Activated T-cell treated with anti-CD3 and anti-CD28 coated beads, Interleukin-2, amount 50 U/mL, for 1 hour (primary cell): ENCODE measurements around the gene POU4F2.

Experiments used
- DNase-seq: peaks from one replicate; pipeline ENCODE4 v3.0.0-alpha.2; 2020

POU4F2 gene

GRCh38 chr4:146638786-146639505, at the start of gene POU4F2:
Gene POU4F2, plus strand, starts transcription at chr4:146638893. Its CDS starts 248 bp downstream, at chr4:146639141.
- DNase-seq = no peak

- no peak for DNase-seq
These were observed 47.9 kb upstream of the POU4F2 start for GRCh38 chr4:146590801-146591200.

GRCh38 chr4:146592019-146592418, 46.7 kb upstream of the POU4F2 start:
- no peak for DNase-seq

DNA sequence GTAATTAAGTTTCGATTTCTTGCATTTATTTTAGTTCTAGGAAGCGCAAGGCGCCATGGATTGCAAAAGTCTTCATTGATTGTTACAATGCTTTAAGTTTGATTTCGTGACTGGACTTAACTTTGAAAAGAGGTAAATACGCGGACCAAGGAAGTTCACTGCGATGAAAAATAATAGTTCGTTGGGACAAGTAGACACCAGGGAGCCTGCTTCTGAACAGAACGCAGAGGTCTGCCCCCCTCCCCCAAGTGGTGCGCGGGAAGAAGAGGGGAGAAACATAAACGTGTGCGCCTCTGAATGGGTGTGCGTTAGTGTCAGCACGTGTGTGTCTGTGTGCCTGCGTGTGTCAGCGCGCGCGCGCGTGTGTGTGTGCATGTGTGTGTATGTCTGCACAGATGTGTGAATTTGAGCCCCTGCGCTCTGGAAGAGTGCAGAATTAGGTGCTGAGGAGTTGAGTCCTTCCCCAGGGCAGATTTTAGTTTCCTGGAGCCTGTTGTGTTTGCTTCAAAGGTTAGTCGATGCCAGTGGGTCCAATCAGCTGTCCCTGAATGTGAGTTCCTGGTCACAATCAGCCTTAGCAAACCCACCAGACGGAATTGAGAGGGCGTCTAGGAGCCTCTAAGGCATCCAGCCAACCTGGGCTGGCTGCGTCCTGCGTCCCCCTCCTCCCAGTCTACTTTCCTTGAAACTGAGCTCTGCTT, 5.8 kb upstream of the POU4F2 start:
- DNase-seq = no peak

DNA sequence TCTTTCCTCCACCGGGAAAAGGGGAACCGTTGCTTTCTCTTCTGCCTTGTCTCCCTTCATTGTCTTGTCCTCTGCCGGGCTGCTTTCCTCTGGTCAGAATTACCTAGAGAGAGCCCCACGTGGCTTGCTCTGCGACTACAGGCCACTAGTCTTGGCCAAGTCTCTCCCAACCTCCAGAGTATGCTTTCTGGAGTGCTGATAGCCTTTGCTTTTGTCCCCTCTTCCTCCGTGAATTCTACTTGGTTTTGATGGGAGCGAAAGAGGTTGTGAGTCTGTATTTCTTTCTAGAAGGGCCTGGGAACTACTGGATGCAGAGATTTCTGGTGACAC, 5.3 kb upstream of the POU4F2 start:
- no peak for DNase-seq

DNA sequence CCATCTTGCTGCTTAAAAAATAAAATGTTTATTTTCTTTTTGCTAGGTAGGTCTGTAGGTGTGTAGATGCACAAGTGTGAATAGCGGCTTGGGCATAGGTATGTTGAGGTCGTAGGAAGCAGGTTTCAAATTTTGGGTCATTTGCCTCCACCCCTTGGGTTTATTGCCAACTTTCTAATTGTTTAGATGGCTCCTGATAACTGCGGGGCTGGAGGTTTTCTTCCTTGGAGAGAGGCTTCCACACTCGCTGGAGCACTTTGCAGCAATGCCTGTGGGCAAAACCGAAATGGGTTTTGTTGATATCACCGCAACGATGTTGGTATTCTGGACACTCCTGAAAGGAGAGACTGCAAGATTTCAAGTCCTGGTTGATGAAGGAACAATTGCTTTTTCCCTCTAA, 3.9 kb upstream of the POU4F2 start:
- DNase-seq = no peak

DNA sequence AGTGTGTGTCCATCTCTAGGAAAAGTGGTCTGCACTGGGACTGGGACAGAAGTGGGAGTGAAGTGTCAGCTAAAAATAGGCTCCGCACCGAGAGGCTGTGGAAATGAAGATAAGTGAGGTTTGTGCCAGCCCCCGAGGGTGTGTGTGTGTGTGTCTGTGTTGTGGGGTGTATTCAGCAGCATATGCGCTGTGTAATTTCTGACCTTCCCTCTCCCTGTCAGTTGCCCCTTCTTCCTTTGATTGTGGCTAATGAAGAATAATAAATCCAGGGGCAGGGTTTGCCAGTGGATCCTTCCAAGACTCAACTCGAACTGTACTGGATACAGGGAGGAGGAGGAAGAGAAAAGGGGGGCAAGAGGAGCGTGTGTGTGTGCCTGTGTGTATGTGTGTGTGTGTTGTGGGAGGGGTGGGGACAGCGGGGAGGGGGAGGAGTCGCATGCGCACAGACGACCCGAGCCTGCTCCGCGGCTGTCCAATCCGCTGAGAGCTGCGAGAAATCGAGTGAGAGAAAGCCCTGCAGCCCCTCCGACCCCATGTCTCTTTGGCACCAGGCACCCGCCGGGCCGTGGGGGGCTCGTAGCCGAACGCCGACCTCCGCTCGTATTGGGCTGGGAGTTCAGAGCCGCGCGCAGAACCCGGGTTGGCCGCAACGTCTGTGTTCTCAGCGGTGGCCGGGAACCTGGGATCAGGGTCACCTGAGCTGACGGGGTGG, 916 bp upstream of the POU4F2 start:
- no peak for DNase-seq

- DNase-seq = no peak
These were observed 334 bp upstream of the POU4F2 start for GRCh38 chr4:146638333-146638785.

GRCh38 chr4:146639506-146639932, 826 bp downstream of the POU4F2 start:
- no peak for DNase-seq

DNA sequence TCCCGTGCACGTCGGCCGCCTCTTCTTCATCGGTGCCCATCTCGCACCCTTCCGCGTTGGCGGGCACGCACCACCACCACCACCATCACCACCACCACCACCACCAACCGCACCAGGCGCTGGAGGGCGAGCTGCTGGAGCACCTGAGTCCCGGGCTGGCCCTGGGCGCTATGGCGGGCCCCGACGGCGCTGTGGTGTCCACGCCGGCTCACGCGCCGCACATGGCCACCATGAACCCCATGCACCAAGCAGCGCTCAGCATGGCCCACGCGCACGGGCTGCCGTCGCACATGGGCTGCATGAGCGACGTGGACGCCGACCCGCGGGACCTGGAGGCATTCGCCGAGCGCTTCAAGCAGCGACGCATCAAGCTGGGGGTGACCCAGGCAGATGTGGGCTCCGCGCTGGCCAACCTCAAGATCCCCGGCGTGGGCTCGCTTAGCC, 1.4 kb downstream of the POU4F2 start:
- DNase-seq = no peak

DNA sequence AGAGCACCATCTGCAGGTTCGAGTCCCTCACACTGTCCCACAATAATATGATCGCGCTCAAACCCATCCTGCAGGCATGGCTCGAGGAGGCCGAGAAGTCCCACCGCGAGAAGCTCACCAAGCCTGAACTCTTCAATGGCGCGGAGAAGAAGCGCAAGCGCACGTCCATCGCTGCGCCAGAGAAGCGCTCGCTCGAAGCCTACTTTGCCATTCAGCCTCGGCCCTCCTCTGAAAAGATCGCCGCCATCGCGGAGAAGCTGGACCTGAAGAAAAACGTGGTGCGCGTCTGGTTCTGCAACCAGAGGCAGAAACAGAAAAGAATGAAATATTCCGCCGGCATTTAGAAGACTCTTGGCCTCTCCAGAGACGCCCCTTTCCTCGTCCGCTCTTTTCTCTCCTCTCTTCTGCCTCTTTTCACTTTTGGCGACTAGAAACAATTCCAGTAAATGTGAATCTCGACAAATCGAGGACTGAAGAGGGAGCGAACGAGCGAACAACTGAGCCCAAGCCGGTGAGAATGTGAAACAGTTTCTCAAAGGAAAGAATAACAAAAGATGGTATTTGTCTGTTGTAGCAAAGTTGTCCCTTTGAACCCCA, 1.9 kb downstream of the POU4F2 start:
- DNase-seq = no peak

DNA sequence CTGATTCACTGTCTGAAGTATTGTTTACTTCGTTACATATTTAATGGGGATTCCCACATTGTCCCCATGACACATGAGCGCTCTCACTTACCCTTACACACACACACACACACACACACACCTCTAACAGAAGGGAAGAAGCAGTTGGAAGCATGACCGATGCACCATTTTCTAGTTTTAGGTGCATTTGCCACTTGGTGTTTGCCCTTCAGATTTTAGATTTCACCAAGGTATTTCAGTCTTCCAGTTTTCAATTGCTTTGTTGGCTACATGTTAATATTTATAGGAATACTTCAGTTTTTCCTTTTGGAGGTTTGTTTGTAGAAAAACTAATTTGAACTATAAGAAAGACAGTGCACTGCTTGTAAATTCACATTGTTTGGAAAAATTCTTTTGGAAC, 3.1 kb downstream of the POU4F2 start:
- DNase-seq = no peak

DNA sequence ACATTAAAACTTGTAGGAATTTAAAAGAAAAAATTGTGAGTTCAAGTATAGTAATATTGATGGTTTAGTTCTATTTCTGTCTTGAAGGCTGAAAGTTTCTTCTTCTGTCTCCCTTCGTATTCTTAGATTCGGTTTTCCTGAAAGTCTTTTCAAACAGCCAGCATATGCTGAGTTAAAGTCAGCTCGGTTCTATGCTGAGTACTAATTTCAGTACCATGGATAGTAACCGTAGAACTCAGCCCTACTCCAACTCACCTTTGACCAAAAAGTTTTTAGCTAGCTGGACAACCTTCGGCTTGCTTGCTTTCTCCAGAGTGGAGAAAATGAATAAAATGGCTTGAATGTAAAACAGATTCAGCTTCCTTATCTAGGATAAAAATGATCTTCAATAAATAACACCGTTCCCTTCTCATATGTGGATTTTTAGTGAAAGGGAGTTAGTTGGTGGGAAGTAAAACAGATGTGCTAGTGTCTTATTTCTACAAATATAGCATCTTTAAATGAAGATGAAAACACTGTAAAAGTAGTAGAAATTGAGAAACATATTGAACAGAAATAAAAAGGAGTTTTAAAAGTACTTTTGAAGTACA, 5.2 kb downstream of the POU4F2 start:
- no peak for DNase-seq

- DNase-seq = no peak
These were observed 7.2 kb downstream of the POU4F2 start for GRCh38 chr4:146645921-146646320.

DNA sequence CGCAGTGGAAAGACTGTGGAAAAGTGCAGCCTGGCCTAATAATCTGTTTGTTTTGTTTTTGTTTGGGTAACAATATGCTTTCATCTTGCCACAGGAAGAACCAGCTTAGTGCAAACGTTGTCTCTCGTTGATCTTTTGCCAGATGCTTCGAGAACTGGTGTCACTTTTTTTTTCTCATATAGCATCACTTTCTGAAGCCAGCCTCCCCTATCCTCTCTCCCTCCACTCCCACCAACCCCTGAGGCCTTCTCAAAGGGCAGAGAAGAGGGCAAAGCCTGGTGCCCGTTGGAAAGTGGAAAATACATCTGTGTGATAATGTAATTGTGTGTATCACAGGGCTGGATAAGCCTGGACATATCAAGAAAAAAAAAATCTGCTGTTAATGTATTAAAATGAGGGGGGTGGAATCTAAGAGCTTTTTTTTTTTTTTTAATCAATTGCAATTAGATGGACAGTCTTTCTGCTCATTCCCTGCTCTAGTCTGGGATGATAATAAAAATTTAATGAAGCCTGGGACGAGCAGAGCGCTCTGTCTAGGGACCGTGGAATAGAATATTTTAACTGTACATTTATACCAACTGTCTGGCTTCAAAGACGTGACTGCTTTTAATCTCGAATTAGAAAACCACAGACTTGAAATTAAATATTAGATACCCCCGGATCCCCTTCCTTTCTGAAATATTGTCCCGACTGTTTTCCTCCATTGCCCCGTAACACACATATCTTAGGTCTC, 8.1 kb downstream of the POU4F2 start:
- no peak for DNase-seq

GRCh38 chr4:146647615-146648460, 9.1 kb downstream of the POU4F2 start:
- no peak for DNase-seq

DNA sequence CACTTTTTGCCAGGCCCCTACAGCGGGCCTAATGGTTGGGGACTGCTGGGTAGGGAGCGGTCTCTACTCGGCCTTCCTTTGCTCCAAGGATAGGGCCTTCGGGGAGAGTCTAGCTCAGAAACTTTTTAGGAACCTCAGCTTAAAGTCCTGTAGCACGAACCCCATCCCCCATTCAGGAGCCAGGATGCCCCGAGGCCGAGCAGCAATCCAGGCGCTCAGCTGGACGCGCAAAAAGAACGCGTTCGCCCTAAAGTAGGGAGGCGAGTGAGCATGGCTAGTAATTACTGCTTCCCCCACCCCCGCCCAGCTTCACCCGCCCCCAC, 9.7 kb downstream of the POU4F2 start:
- no peak for DNase-seq

DNA sequence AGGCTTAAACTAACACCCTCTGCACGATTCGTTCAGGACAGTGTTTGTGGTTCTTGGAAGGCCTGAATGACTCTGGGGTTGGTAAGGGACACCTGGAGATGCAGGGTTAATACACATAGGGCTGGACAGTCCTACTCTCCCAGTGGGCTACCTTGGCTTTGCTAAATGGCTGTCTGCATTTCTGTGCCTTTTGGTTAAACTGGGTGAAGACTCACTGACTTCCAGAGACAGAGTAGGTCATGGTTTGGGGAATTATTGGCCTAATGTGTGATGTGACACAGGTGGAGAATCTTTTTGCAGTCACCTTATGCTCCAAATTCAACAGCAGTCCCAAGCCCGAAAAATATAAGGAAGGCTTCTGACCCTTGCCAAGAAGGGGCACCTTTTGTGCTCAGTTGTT, 10.5 kb downstream of the POU4F2 start:
- no peak for DNase-seq

- no peak for DNase-seq
These were observed 11.3 kb downstream of the POU4F2 start for GRCh38 chr4:146650034-146650433.

- no peak for DNase-seq
These were observed 16.2 kb downstream of the POU4F2 start for GRCh38 chr4:146654687-146655520.

GRCh38 chr4:146655521-146655856, 16.8 kb downstream of the POU4F2 start:
- DNase-seq = no peak
